A673 (cell line): ENCODE measurements around the gene MFSD2A. TPM values are rescaled to one million over a fixed set of nuclear protein-coding genes. Genes with fewer than 3 reads are reported as not detected.
"Not testable (repeated sequence)": the region's sequence is repeated elsewhere in the genome, so short reads cannot be mapped to it uniquely, and the experiment has no call there.

ENCODE experiments used
- BruUV-seq: library from RNA; stranded (reverse); fragments of 400-500 nt; replicated peaks from 2 replicates; lab custom pipeline; 2021; lab: Mats Ljungman, UMichigan
- CTCF ChIA-PET: fragments of 300-600 bp; sonication (Branson Sonifier 250); formaldehyde crosslinking; loops from one replicate; lab custom pipeline; 2022; ENCODE audit warnings: antibody characterized with exemption; lab: Charles Lee
- POLR2A ChIA-PET: fragments of 300-600 bp; sonication (Branson Sonifier 250); formaldehyde crosslinking; loops from one replicate; lab custom pipeline; 2022; ENCODE audit warnings: antibody characterized with exemption; ENCODE audit not compliant: low non-redundant PET; lab: Charles Lee
- DNase-seq: peaks from one replicate; pipeline ENCODE4 v3.0.0-alpha.2; 2015; ENCODE audit warnings: low spot score
- H3K27ac ChIP-seq: fragments of 200-600 bp; sonication (generic); 2 replicates; pipeline ENCODE4 v1.5.1; 2016; ENCODE audit warnings: mixed run types, low read depth, mild to moderate bottlenecking, mixed read lengths, antibody characterized with exemption, low read length; ENCODE audit not compliant: poor library complexity, severe bottlenecking
- H3K27me3 ChIP-seq: fragments of 200-600 bp; sonication (generic); replicated peaks from 2 replicates; pipeline ENCODE4 v1.6.1; 2017; ENCODE audit warnings: mixed run types, low read depth, mild to moderate bottlenecking, mixed read lengths, antibody characterized with exemption, low read length; ENCODE audit not compliant: insufficient read depth, poor library complexity
- H3K36me3 ChIP-seq: fragments of 200-600 bp; sonication (generic); 2 replicates; pipeline ENCODE4 v1.6.1; 2016; ENCODE audit warnings: mixed run types, mild to moderate bottlenecking, mixed read lengths, antibody characterized with exemption, low read length; ENCODE audit not compliant: insufficient read depth, poor library complexity, severe bottlenecking
- H3K4me1 ChIP-seq: fragments of 200-600 bp; sonication (generic); 2 replicates; pipeline ENCODE4 v1.6.1; 2017; ENCODE audit warnings: mixed run types, mild to moderate bottlenecking, mixed read lengths, antibody characterized with exemption, low read length; ENCODE audit not compliant: insufficient read depth, poor library complexity, severe bottlenecking
- H3K4me3 ChIP-seq: fragments of 200-600 bp; sonication (generic); 2 replicates; pipeline ENCODE4 v1.5.1; 2016; ENCODE audit warnings: low read depth, mixed run types, mild to moderate bottlenecking, mixed read lengths, low read length; ENCODE audit not compliant: poor library complexity, severe bottlenecking
- H3K9me3 ChIP-seq: fragments of 200-600 bp; sonication (generic); 2 replicates; pipeline ENCODE4 v1.6.1; 2016; ENCODE audit warnings: mixed run types, low read depth, mild to moderate bottlenecking, mixed read lengths, antibody characterized with exemption, low read length; ENCODE audit not compliant: poor library complexity, severe bottlenecking
- EZH2 ChIP-seq: fragments of 200-600 bp; sonication (generic); IDR thresholded peaks from 2 replicates; pipeline ENCODE4 v1.6.1; 2017; ENCODE audit warnings: borderline replicate concordance, low read depth, mild to moderate bottlenecking, mixed read lengths, antibody characterized with exemption, low read length; ENCODE audit not compliant: poor library complexity, severe bottlenecking
- intact Hi-C: fragments of 100-400 bp; cut with micrococcal nuclease; formaldehyde crosslinking; loops from one replicate; pipeline ENCODE4 v1.10.0; 2022; ENCODE audit not compliant: unreplicated experiment
- total RNA-seq: library from RNA; stranded (reverse); gene quantifications from 2 replicates; pipeline ENCODE4 v1.2.3, GENCODE V29; 2021
- TF ChIP-seq, protein P1 (sequence below): fragments of 300-800, 200-600 bp; sonication (generic); conservative IDR thresholded peaks from 2 replicates; pipeline ENCODE4 v1.5.1; 2017; ENCODE audit warnings: low read depth, mild to moderate bottlenecking, antibody characterized with exemption, low read length, moderate library complexity, mixed read lengths

The MFSD2A gene
- total RNA-seq, 1 experiment from 2014 or later: 7.4 TPM

DNA sequence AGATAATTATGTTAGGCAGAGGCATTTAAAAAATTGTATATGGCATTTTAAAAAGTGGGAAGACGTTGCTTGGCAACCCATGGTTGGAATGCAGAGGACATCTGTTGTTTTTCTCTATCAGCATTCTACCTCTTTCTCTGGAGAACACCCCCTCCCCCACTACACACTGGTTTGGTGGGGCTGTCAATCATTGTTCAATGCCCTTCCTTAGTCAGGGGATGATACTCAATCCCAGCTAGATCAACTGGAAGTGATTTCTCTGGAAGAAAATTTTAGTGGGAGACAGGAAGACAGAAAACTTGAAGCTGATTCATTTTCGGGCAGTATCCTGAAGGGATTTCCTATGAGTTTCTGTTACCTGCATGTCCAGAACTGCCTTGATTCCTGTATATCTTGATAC is 49.9 kb downstream of the MFSD2A start:
- ChIA-PET CTCF (no interaction called here), POLR2A (no interaction called here)
- intact Hi-C loops: no loop called here
- Histone ChIP-seq H3K4me1 (no peaks in the 10 kb centered on the region), H3K27ac (no peak overlapping the region), H3K27me3 (no peaks in the 10 kb centered on the region), H3K9me3 (no peaks in the 10 kb centered on the region), H3K36me3 (no peaks in the 10 kb centered on the region), H3K4me3 (no peak overlapping the region)
- no peak for TF ChIP-seq EZH2
- TF ChIP-seq, protein P1, sequence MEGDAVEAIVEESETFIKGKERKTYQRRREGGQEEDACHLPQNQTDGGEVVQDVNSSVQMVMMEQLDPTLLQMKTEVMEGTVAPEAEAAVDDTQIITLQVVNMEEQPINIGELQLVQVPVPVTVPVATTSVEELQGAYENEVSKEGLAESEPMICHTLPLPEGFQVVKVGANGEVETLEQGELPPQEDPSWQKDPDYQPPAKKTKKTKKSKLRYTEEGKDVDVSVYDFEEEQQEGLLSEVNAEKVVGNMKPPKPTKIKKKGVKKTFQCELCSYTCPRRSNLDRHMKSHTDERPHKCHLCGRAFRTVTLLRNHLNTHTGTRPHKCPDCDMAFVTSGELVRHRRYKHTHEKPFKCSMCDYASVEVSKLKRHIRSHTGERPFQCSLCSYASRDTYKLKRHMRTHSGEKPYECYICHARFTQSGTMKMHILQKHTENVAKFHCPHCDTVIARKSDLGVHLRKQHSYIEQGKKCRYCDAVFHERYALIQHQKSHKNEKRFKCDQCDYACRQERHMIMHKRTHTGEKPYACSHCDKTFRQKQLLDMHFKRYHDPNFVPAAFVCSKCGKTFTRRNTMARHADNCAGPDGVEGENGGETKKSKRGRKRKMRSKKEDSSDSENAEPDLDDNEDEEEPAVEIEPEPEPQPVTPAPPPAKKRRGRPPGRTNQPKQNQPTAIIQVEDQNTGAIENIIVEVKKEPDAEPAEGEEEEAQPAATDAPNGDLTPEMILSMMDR: no peak
- no TSS peak for BruUV-seq
- no peak for DNase-seq

- H3K27me3 ChIP-seq, DNase-seq, H3K9me3 ChIP-seq, H3K27ac ChIP-seq, BruUV-seq, POLR2A ChIA-PET, H3K4me1 ChIP-seq, H3K36me3 ChIP-seq, intact Hi-C loops, H3K4me3 ChIP-seq, CTCF ChIA-PET: not testable (repeated sequence)
These were observed 52.6 kb downstream of the MFSD2A start for GRCh38 chr1:40007481-40008034.

DNA sequence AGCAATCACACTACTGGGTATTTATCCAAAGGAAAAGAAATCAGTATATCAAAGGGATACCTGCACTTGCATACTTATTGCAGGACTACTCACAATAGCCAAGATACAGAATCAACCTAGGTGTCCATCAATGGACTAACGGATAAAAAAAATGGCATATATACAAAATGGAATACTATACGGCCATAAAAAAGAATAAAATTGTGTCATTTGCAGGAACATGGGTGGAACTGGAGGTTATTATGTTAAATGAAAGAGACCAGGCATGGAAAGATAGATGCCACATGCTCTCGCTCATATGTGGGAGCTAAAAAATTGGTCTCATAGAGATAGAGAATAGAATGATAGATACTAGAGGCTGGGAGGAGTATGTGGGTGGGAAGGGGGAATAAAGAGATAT is 56.3 kb downstream of the MFSD2A start:
- Histone ChIP-seq H3K4me3 (no peak overlapping the region), H3K9me3 (no peaks in the 10 kb centered on the region), H3K4me1 (no peaks in the 10 kb centered on the region), H3K36me3 (no peaks in the 10 kb centered on the region), H3K27me3 (no peaks in the 10 kb centered on the region), H3K27ac (no peak overlapping the region)
- intact Hi-C loops: no loop called here
- no peak for DNase-seq
- no peak for TF ChIP-seq EZH2
- TF ChIP-seq, protein P1: no peak
- ChIA-PET CTCF (no interaction called here), POLR2A (no interaction called here)
- BruUV-seq: no TSS peak

GRCh38 chr1:40014253-40014706 is 59.3 kb downstream of the MFSD2A start:
- intact Hi-C loops: no loop called here
- Histone ChIP-seq H3K27ac (no peak overlapping the region), H3K4me3 (no peak overlapping the region), H3K9me3 (no peaks in the 10 kb centered on the region), H3K36me3 (no peaks in the 10 kb centered on the region), H3K27me3 (no peaks in the 10 kb centered on the region), H3K4me1 (no peaks in the 10 kb centered on the region)
- TF ChIP-seq, protein P1: no peak
- no peak for TF ChIP-seq EZH2
- no peak for DNase-seq
- ChIA-PET POLR2A (interaction anchor here (0.7 kb wide), 1 partner anchor 539 kb away, joined by 4 read pairs; no protein-coding TSS in a partner anchor), CTCF (no interaction called here)
- no TSS peak for BruUV-seq
